ENCODE measurements around the gene VPS41.

DNA sequence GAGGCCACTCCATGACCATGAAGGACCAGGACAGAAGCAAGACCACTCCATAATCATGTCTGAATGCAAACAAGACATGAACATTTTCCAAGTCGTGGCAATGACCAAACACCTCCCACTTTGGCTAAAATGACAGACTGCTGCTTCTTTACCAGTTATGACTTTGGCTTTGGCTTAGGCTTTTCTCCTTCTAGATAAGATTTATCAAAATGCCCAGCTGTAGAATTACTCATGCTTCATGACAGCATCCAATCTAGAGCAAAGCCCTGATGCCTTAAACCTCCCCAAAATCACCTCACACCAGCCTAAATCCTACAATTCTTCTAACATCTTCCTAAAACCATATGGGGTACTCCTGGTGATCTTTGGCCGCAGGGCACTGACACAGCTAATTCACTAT is 102.1 kb downstream of the VPS41 start:
- TF ChIP-seq POLR2A (IDR thresholded peaks at IDR 0.05): no peak
- TF ChIP-seq, protein P1, sequence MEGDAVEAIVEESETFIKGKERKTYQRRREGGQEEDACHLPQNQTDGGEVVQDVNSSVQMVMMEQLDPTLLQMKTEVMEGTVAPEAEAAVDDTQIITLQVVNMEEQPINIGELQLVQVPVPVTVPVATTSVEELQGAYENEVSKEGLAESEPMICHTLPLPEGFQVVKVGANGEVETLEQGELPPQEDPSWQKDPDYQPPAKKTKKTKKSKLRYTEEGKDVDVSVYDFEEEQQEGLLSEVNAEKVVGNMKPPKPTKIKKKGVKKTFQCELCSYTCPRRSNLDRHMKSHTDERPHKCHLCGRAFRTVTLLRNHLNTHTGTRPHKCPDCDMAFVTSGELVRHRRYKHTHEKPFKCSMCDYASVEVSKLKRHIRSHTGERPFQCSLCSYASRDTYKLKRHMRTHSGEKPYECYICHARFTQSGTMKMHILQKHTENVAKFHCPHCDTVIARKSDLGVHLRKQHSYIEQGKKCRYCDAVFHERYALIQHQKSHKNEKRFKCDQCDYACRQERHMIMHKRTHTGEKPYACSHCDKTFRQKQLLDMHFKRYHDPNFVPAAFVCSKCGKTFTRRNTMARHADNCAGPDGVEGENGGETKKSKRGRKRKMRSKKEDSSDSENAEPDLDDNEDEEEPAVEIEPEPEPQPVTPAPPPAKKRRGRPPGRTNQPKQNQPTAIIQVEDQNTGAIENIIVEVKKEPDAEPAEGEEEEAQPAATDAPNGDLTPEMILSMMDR (IDR thresholded peaks at IDR 0.05): no peak
